D341Med (cell line): ENCODE data around the gene MRAS.

Source experiments
- DNase-seq: peaks from one replicate; pipeline ENCODE4 v3.0.0; 2012; ENCODE audit warnings: low spot score

The MRAS gene

GRCh38 chr3:138340511-138340910, 7.9 kb upstream of the MRAS start:
- no peak for DNase-seq

GRCh38 chr3:138344754-138345153, 3.6 kb upstream of the MRAS start:
- DNase-seq: no peak

GRCh38 chr3:138348754-138349739, 668 bp downstream of the MRAS start:
- DNase-seq: no peak

GRCh38 chr3:138349926-138350665, 1.7 kb downstream of the MRAS start:
- DNase-seq: no peak

GRCh38 chr3:138351151-138351550, 2.8 kb downstream of the MRAS start:
- DNase-seq: no peak

- no peak for DNase-seq
Observed at GRCh38 chr3:138351916-138352550, 3.7 kb downstream of the MRAS start.

- no peak for DNase-seq
Observed at GRCh38 chr3:138354376-138354775, 6.0 kb downstream of the MRAS start.

- no peak for DNase-seq
Observed at GRCh38 chr3:138355071-138355470, 6.7 kb downstream of the MRAS start.

GRCh38 chr3:138356730-138357405, 8.5 kb downstream of the MRAS start:
- no peak for DNase-seq

- DNase-seq: no peak
Observed at GRCh38 chr3:138359148-138359918, 11.0 kb downstream of the MRAS start.

- DNase-seq: no peak
Observed at GRCh38 chr3:138359919-138360868, 11.8 kb downstream of the MRAS start.

GRCh38 chr3:138360869-138361525, 12.6 kb downstream of the MRAS start:
- no peak for DNase-seq

- DNase-seq: no peak
Observed at GRCh38 chr3:138361561-138361971, 13.2 kb downstream of the MRAS start.

- no peak for DNase-seq
Observed at GRCh38 chr3:138362538-138362937, 14.2 kb downstream of the MRAS start.

GRCh38 chr3:138363322-138363721, 14.9 kb downstream of the MRAS start:
- DNase-seq: no peak

GRCh38 chr3:138364356-138365252, 16.2 kb downstream of the MRAS start:
- DNase-seq: no peak

- no peak for DNase-seq
Observed at GRCh38 chr3:138365253-138365555, 16.8 kb downstream of the MRAS start.

- no peak for DNase-seq
Observed at GRCh38 chr3:138366006-138366759, 17.8 kb downstream of the MRAS start.
